Left hindlimb (tissue), 1 donor: ENCODE results near the gene NRARP.
A peak's percentile ranks its signal among the peaks of the same experiment; 100 is the strongest.
"Not testable (repeated sequence)": the region's sequence is repeated elsewhere in the genome, so short reads cannot be mapped to it uniquely, and the experiment has no call there.

ENCODE experiments used
- DNase-seq: peaks from one replicate; pipeline ENCODE4 v3.0.0-alpha.2; 2018

NRARP gene, protein sequence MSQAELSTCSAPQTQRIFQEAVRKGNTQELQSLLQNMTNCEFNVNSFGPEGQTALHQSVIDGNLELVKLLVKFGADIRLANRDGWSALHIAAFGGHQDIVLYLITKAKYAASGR

DNA sequence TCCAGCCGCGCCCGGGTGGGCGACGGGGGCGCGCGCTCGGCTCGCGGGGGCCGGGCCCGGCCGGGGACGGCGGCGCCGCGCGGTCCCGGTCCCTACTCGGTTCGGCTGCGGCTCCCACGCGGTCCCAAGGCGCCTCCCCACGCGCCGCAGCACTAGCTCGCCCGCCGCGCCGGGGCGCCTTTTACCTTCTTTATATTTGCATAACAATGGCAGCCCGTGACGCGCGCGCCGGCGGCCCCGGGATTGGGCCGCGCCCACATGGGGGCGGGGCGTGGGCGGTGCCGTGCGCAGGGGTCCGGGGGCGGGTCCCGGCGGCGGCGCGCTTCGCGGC lies at the start of gene NRARP:
Gene NRARP, minus strand, starts transcription at position 154 of the 331 bp plus-strand sequence. CDS start 343 bp downstream, outside the sequence.
- DNase-seq, result peak; percentile 88

DNA sequence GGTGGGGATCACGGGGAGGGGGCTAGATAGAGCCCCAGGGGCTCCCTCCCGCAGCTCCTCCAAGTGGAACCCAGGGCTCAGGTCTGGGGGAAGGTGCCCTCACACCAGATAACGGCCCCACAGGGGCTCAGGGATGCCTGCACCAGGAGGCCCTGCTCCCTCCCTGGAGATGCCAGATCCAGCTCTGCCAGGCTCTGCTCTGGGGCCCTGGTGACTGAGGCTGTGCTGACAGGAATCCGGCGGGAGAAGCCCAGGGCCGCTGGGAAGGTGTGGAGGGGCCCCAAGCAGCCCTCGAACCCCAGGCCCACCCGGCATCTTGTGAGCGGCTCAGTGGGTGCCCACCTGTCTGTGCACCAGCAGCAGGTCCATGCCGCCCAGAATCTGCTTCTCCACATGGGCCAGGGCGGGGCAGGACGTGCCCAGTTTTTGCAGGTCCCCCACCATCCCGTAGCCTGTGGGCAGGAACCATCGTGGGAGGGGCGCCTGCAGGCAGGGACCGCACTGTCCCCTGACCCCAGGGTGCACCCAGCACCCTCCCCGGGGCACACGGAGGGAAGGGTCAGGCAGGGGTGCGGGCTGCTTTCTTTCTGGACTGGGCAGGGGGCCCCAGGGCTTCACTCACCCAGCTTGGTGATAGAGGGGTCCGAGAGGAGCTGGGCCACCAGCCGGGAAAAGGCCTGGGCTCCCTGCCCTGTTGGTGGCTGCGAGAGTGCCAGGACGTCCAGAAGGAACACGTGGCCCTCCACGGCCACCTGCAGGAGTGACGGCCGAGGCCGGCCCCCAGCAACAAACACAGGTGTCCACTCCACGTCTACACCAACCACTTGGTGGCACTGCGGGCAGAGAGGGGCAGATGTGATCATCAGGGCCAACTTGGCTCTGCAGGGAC lies 48.9 kb upstream of the NRARP start:
- no peak for DNase-seq

- no peak for DNase-seq
Observed at GRCh38 chr9:137349471-137350033, 47.5 kb upstream of the NRARP start.

- no peak for DNase-seq
Observed at GRCh38 chr9:137348769-137349470, 46.8 kb upstream of the NRARP start.

GRCh38 chr9:137347928-137348327 lies 45.9 kb upstream of the NRARP start:
- DNase-seq, result no peak

DNA sequence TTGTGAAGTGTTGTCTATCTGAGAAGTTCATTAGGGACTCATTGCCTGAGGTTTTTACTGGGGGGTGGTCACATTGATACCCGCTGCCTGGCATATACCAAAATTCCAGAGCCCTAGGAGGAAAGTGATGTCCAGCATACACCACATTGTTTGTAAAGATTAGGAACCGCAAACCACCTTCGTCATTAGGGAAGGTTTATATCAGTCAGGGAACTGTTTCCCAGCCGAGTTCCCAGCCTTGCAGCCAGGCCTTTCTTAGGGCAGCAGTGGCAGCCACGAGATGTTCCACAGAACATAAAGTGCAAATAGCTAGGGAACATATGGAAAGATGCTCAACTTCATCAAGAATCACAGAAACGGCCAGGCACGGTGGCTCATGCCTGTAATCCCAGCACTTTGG lies 40.4 kb upstream of the NRARP start:
- DNase-seq, result no peak

- DNase-seq, result no peak
Observed at GRCh38 chr9:137341227-137341626, 39.2 kb upstream of the NRARP start.

GRCh38 chr9:137339908-137340462 lies 37.9 kb upstream of the NRARP start:
- not testable (repeated sequence) for DNase-seq

- DNase-seq, result no peak
Observed at GRCh38 chr9:137339045-137339907, 37.2 kb upstream of the NRARP start.

DNA sequence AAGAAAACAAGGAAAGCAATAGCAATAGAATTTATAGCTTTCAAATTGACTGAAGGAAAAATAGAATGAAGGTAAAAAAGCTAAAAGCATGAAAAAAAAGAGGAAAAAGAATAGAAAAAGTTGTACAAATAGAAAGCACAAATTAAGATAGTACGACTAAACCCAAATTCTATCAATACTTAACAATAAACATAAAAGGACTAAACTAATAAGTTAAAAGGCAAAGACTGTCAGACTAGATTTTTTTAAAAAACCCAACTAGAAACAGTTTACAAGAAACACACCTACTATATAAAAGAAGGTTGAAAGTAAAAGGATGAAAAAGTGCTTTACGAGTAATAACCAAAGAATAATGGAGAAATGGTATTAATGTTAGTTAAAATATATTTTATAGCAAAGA lies 34.7 kb upstream of the NRARP start:
- no peak for DNase-seq

- no peak for DNase-seq
Observed at GRCh38 chr9:137333016-137333671, 31.1 kb upstream of the NRARP start.

DNA sequence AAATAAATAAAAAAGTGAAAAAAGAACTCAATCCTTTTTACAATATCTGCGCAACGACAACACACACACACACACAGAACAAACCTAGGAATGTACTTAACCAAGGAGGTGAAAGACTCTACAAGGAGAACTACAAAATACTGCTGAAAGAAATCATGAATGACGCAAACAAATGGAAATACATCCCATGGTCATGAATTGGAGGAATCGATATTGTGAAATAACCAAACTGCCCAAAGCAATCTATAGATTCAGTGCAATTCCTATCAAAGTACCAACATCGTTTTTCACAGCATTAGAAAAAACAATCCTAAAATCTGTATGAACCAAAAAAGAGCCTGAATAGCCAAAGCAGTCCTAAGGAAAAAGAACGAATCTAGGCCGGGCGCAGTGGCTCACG lies 29.9 kb upstream of the NRARP start:
- DNase-seq, result no peak

- no peak for DNase-seq
Observed at GRCh38 chr9:137330689-137331088, 28.6 kb upstream of the NRARP start.

- DNase-seq, result not testable (repeated sequence)
Observed at GRCh38 chr9:137329590-137329989, 27.5 kb upstream of the NRARP start.

DNA sequence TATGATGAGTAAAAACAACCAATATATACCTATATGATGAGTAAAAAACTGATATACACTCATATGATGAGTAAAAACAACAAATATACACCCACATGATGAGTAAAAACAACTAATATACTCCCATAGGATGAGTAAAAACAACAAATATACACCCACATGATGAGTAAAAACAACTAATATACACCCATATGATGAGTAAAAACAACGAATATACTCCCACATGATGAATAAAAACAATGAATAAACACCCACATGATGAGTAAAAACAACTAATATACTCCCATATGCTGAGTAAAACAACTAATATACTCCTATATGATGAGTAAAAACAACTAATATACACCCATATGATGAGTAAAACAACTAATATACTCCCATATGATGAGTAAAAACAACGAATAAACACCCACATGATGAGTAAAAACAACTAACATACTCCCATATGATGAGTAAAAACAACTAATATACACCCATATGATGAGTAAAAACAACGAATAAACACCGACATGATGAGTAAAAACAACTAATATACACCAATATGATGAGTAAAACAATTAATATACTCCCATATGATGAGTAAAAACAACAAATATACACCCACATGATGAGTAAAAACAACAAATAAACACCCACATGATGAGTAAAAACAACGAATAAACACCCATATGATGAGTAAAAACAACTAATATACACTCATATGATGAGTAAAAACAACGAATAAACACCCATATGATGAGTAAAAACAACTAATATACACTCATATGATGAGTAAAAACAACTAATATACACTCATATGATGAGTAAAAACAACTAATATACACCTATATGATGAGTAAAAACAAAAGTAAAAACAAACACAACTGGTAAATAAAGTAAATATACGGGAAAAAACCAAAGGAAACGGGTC lies 25.8 kb upstream of the NRARP start:
- not testable (repeated sequence) for DNase-seq

DNA sequence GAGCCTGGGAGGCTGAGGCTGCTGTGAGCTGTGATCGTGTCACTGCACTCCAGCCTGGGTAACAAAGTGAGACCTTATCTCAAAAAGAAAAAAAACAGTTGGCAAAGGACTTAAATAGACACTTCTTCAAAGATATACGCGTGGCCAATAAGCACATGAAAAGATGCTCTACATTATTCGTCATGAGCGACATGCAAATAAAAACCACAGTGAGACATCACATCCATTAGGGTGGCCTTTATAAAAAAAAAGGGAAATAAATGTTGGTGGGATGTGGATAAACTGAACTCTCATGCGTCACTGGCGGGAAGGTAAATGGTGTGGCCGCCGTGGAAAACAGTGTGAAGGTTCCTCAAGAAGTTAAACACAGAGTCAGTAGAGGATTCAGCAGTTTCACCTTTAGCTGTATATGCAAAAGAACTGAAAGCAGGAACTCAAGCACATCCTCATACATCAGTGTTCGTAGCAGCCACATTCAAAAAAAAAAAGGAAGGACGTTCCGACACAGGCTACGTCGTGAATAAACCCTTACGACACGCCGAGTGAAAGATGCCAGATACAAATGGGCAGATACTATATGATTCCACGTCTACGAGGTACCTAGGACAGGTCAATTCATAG lies 24.5 kb upstream of the NRARP start:
- no peak for DNase-seq

DNA sequence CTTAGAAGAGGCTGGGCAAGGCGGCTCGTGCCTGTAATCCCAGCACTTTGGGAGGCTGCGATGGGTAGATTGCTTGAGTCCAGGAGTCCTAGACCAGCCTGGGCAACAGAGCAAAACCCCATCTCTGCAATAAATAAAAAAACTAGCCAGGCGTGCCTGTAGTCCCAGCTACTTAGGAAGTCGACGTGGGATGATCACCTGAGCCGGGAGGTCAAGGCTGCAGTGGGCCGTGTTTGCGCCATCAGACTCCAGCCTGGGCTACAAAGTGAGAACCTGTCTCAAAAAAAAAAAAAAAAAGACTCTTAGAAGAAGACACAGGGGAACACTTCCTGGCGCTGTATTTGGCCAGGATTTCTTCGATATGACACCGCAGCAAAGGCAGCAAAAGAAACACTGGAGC lies 23.7 kb upstream of the NRARP start:
- DNase-seq, result no peak

- DNase-seq, result no peak
Observed at GRCh38 chr9:137325124-137325523, 23.1 kb upstream of the NRARP start.

GRCh38 chr9:137323531-137324331 lies 21.7 kb upstream of the NRARP start:
- no peak for DNase-seq
